PC-3 (cell line): Measurements from ENCODE around the gene PXDC1. TPM values are rescaled to one million over a fixed set of nuclear protein-coding genes. Genes with fewer than 3 reads are reported as not detected.

ENCODE experiments used
- ATAC-seq: fragments of 200-7000 bp; cut with Tn5 transposase; 2 replicates; pipeline ENCODE4 v1.9.1; 2020; ENCODE audit warnings: mild to moderate bottlenecking, moderate library complexity
- BruUV-seq: library from RNA; stranded (reverse); fragments of 400-500 nt; replicated peaks from 2 replicates; lab custom pipeline; 2021; lab: Mats Ljungman, UMichigan
- CTCF ChIA-PET: fragments of 300-600 bp; sonication (Branson Sonifier 250); formaldehyde crosslinking; loops from one replicate; lab custom pipeline; 2022; ENCODE audit warnings: antibody characterized with exemption; lab: Charles Lee
- POLR2A ChIA-PET: fragments of 300-600 bp; sonication (Branson Sonifier 250); formaldehyde crosslinking; loops from one replicate; lab custom pipeline; 2022; ENCODE audit warnings: antibody characterized with exemption; ENCODE audit not compliant: unreplicated experiment; lab: Charles Lee
- DNase-seq: peaks from one replicate; pipeline ENCODE4 v3.0.0-alpha.2; 2015
- H2AFZ ChIP-seq: fragments of 300-600 bp; sonication (generic); 2 replicates; pipeline ENCODE4 v1.6.0; 2016; ENCODE audit warnings: antibody characterized with exemption, low read length
- H3F3A ChIP-seq: fragments of 300-600 bp; sonication (generic); one replicate; pipeline ENCODE4 v1.6.0; 2017; ENCODE audit warnings: antibody characterized with exemption, low read length, control low read depth, mild to moderate bottlenecking; ENCODE audit not compliant: unreplicated experiment
- H3K27ac ChIP-seq: fragments of 300-600 bp; sonication (generic); 2 replicates; pipeline ENCODE4 v1.5.1; 2016; ENCODE audit warnings: mild to moderate bottlenecking, low read length
- H3K27me3 ChIP-seq: fragments of 300-600 bp; sonication (generic); 2 replicates; pipeline ENCODE4 v1.6.1; 2016; ENCODE audit warnings: low read length, mixed read lengths
- H3K36me3 ChIP-seq: fragments of 300-600 bp; sonication (generic); 2 replicates; pipeline ENCODE4 v1.6.1; 2016; ENCODE audit warnings: low read depth, mixed run types, low read length, mixed read lengths
- H3K4me1 ChIP-seq: fragments of 300-600 bp; sonication (generic); 2 replicates; pipeline ENCODE4 v1.5.1; 2016; ENCODE audit warnings: low read length; ENCODE audit not compliant: insufficient read depth
- H3K4me2 ChIP-seq: fragments of 300-600 bp; sonication (generic); 2 replicates; pipeline ENCODE4 v1.6.0; 2016; ENCODE audit warnings: low read length
- H3K4me3 ChIP-seq: fragments of 300-600 bp; sonication (generic); 2 replicates; pipeline ENCODE4 v1.5.1; 2016; ENCODE audit warnings: mild to moderate bottlenecking, low read length, mixed read lengths
- H3K79me2 ChIP-seq: fragments of 300-600 bp; sonication (generic); 2 replicates; pipeline ENCODE4 v1.6.1; 2017; ENCODE audit warnings: low read length, mixed read lengths
- H3K9ac ChIP-seq: fragments of 300-600 bp; sonication (generic); 2 replicates; pipeline ENCODE4 v1.6.0; 2016; ENCODE audit warnings: mild to moderate bottlenecking, low read length
- H3K9me2 ChIP-seq: fragments of 300-600 bp; sonication (generic); replicated peaks from 2 replicates; pipeline ENCODE4 v1.6.1; 2016; ENCODE audit warnings: mixed run types, low read length, mixed read lengths
- H3K9me3 ChIP-seq: fragments of 300-600 bp; sonication (generic); 2 replicates; pipeline ENCODE4 v1.6.1; 2016; ENCODE audit warnings: low read length, mixed read lengths
- H4K20me1 ChIP-seq: fragments of 300-600 bp; sonication (generic); 2 replicates; pipeline ENCODE4 v1.6.1; 2016; ENCODE audit warnings: low read length, mixed read lengths
- CTCF ChIP-seq: fragments of 300-600 bp; sonication (generic); conservative IDR thresholded peaks from 2 replicates; pipeline ENCODE4 v1.5.1; 2017; ENCODE audit warnings: antibody characterized with exemption, low read depth, mild to moderate bottlenecking, low read length
- EZH2 ChIP-seq: fragments of 300-600 bp; sonication (generic); IDR thresholded peaks from one replicate; pipeline ENCODE4 v1.6.1; 2017; ENCODE audit warnings: antibody characterized with exemption, mild to moderate bottlenecking, low read length; ENCODE audit not compliant: unreplicated experiment
- EZH2phosphoT487 ChIP-seq: fragments of 300-600 bp; sonication (generic); IDR thresholded peaks from 2 replicates; pipeline ENCODE4 v1.6.1; 2018; ENCODE audit warnings: mild to moderate bottlenecking, antibody characterized with exemption, low read length, borderline replicate concordance
- intact Hi-C: fragments of 100-400 bp; cut with micrococcal nuclease; formaldehyde crosslinking; loops from 2 replicates; pipeline ENCODE4 v1.9.0; 2023
- total RNA-seq: library from RNA; depleted of rRNA; stranded (reverse); fragments of >200 nt; gene quantifications from 2 replicates; pipeline ENCODE4 v1.2.3, GENCODE V29; 2014

The PXDC1 gene
- total RNA-seq, 1 experiment from 2014 or later, result 46.2 TPM

- Histone ChIP-seq H2AFZ (no peak overlapping the region), H3K4me2 (no peak overlapping the region), H3K9me3 (no peaks in the 10 kb centered on the region), H4K20me1 (no peaks in the 10 kb centered on the region), H3F3A (no peaks in the 10 kb centered on the region), H3K27me3 (no peaks in the 10 kb centered on the region), H3K4me1 (no peaks in the 10 kb centered on the region), H3K4me3 (no peak overlapping the region), H3K79me2 (no peaks in the 10 kb centered on the region), H3K9me2 (no peaks in the 10 kb centered on the region), H3K36me3 (no peaks in the 10 kb centered on the region), H3K9ac (no peak overlapping the region), H3K27ac (no peak overlapping the region)
- intact Hi-C loops, result no loop called here
- no TSS peak for BruUV-seq
- no peak for TF ChIP-seq EZH2
- no peak for TF ChIP-seq EZH2phosphoT487
- TF ChIP-seq CTCF, result no peak
- POLR2A ChIA-PET, result no interaction called here
- CTCF ChIA-PET, result no interaction called here
- DNase-seq (no peak), ATAC-seq (no peak)
Measured at GRCh38 chr6:3697609-3698008, 53.9 kb downstream of the PXDC1 start.

DNA sequence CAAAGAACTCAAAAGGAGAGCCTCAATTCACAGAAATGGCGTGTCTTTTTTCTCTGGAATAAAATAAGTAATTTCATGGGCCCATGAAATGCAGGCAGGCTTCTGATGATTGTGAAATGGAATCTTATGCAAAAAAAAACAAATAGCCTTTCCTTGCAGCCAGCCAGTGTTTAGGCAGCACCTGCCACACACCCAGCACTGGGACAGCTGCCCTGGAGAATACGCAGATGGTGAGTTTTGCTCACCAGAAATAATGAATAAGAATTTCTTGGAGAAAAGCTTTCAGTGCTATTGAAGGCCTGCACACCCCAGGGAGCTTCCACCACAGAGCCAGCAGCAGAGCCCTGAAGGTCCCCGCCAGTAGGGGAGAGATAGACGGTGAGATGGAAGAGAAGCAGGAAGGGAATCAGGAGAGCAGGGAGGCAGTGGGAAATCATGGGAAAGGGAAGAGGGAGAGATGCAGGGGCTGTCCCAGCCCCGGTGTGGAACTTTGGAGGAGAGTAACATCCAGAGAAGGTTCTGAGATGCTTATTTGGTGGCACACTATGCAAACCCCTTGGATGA is 54.9 kb downstream of the PXDC1 start:
- Histone ChIP-seq H2AFZ (no peak overlapping the region), H3K27ac (no peak overlapping the region), H3K4me2 (no peak overlapping the region), H3K9me2 (no peaks in the 10 kb centered on the region), H3K36me3 (no peaks in the 10 kb centered on the region), H4K20me1 (no peaks in the 10 kb centered on the region), H3K27me3 (no peaks in the 10 kb centered on the region), H3K79me2 (no peaks in the 10 kb centered on the region), H3K9me3 (no peaks in the 10 kb centered on the region), H3F3A (no peaks in the 10 kb centered on the region), H3K4me3 (no peak overlapping the region), H3K9ac (no peak overlapping the region), H3K4me1 (no peaks in the 10 kb centered on the region)
- no TSS peak for BruUV-seq
- intact Hi-C loops, result no loop called here
- ChIA-PET CTCF (no interaction called here), POLR2A (no interaction called here)
- DNase-seq, result no peak
- no peak for ATAC-seq
- no peak for TF ChIP-seq EZH2phosphoT487
- TF ChIP-seq CTCF, result no peak
- TF ChIP-seq EZH2, result no peak

- Histone ChIP-seq H2AFZ (no peak overlapping the region), H3K9me3 (no peaks in the 10 kb centered on the region), H3K4me3 (no peak overlapping the region), H3K36me3 (no peaks in the 10 kb centered on the region), H3K9ac (no peak overlapping the region), H3K4me2 (no peak overlapping the region), H3K27ac (no peak overlapping the region), H3K9me2 (no peaks in the 10 kb centered on the region), H3K4me1 (no peaks in the 10 kb centered on the region), H4K20me1 (no peaks in the 10 kb centered on the region), H3F3A (no peaks in the 10 kb centered on the region), H3K79me2 (no peaks in the 10 kb centered on the region), H3K27me3 (no peaks in the 10 kb centered on the region)
- ChIA-PET CTCF (no interaction called here), POLR2A (no interaction called here)
- no TSS peak for BruUV-seq
- intact Hi-C loops, result no loop called here
- TF ChIP-seq EZH2, result no peak
- TF ChIP-seq EZH2phosphoT487, result no peak
- no peak for TF ChIP-seq CTCF
- DNase-seq (no peak), ATAC-seq (no peak)
Measured at GRCh38 chr6:3695065-3695817, 56.3 kb downstream of the PXDC1 start.
